ENCODE results near the gene PPP1R13B. TPM values are rescaled to one million over a fixed set of nuclear protein-coding genes. Genes with fewer than 3 reads are reported as not detected.

Gene PPP1R13B
- total and polyA plus RNA-seq, 7 donors: 4.7 to 17.9 (median 13.3) TPM

DNA sequence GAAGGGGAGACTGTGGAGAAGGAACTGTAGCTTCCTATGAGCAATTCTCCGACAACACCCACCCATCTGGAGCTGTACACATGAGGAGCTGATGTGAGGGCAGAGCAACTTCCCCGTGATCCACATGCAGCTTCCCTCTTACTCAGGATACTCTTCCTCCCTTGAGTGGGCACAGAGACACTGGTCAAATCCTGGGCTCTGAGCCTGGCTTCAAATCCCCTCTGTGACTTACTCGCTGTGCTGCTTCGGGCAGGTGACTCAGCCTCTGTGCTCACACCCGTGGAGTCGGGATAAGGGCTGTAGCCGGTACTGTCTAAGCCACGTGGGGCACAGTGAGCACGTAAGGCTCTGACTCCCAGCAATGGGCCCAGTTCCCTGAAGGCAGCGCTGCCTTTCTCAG lies 100.7 kb downstream of the PPP1R13B start:
- DNase-seq (no peak), ATAC-seq (peak in 1 of 4 donors; percentile 24)
- no peaks in the 10 kb centered on the region for H3K4me1 ChIP-seq
- no peak overlapping the region for H3K27ac ChIP-seq
- no peaks in the 10 kb centered on the region for H3K27me3 ChIP-seq (ENCODE audit: insufficient read depth in 3 of 3, low read length in 2 of 3)
- 85 to 92% (median 89%) methylated on average over 10 of the region's 10 CpGs for WGBS, 3 donors
- peaks cover 0 to 70% of the 10 kb centered on the region in 2 donors for H3K36me3 ChIP-seq (ENCODE audit: insufficient read depth in 1 of 2, low read depth in 1 of 2)
- no peak overlapping the region for H3K4me3 ChIP-seq
- TF ChIP-seq, protein P1, sequence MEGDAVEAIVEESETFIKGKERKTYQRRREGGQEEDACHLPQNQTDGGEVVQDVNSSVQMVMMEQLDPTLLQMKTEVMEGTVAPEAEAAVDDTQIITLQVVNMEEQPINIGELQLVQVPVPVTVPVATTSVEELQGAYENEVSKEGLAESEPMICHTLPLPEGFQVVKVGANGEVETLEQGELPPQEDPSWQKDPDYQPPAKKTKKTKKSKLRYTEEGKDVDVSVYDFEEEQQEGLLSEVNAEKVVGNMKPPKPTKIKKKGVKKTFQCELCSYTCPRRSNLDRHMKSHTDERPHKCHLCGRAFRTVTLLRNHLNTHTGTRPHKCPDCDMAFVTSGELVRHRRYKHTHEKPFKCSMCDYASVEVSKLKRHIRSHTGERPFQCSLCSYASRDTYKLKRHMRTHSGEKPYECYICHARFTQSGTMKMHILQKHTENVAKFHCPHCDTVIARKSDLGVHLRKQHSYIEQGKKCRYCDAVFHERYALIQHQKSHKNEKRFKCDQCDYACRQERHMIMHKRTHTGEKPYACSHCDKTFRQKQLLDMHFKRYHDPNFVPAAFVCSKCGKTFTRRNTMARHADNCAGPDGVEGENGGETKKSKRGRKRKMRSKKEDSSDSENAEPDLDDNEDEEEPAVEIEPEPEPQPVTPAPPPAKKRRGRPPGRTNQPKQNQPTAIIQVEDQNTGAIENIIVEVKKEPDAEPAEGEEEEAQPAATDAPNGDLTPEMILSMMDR (IDR thresholded peaks at IDR 0.05): no peak
- H3K9me3 ChIP-seq: no peaks in the 10 kb centered on the region
- intact Hi-C loops (cut with DNase I): no loop called here

DNA sequence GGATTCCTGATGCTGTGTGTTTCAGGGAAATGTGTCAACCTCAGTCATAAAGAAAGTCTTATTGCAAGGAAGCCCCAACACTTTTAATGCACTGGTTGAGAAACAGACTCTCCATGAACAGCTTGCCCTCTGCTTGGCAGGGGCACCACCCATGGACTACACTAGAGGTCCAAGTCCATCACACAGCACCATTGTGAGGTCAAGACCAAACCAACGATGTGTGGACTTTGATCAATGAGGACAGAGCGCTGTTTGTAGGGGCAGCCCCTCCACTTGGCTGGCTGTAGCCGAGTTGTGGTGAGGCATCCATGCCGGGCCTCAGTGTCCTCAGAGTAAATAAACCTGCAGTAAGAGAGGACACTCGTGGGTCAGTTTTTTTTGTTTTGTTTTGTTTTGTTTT lies 102.0 kb downstream of the PPP1R13B start:
- H3K36me3 ChIP-seq (ENCODE audit: insufficient read depth in 1 of 2, low read depth in 1 of 2): peaks cover 0 to 71% of the 10 kb centered on the region in 2 donors
- WGBS, 3 donors: 81 to 84% (median 82%) methylated on average over 5 of the region's 5 CpGs
- intact Hi-C loops (cut with DNase I): no loop called here
- no peaks in the 10 kb centered on the region for H3K27me3 ChIP-seq (ENCODE audit: insufficient read depth in 3 of 3, low read length in 2 of 3)
- TF ChIP-seq, protein P1 (IDR thresholded peaks at IDR 0.05): no peak
- no peaks in the 10 kb centered on the region for H3K9me3 ChIP-seq
- no peak overlapping the region for H3K4me3 ChIP-seq
- DNase-seq (no peak), ATAC-seq (no peak)
- H3K4me1 ChIP-seq: no peaks in the 10 kb centered on the region
- no peak overlapping the region for H3K27ac ChIP-seq

DNA sequence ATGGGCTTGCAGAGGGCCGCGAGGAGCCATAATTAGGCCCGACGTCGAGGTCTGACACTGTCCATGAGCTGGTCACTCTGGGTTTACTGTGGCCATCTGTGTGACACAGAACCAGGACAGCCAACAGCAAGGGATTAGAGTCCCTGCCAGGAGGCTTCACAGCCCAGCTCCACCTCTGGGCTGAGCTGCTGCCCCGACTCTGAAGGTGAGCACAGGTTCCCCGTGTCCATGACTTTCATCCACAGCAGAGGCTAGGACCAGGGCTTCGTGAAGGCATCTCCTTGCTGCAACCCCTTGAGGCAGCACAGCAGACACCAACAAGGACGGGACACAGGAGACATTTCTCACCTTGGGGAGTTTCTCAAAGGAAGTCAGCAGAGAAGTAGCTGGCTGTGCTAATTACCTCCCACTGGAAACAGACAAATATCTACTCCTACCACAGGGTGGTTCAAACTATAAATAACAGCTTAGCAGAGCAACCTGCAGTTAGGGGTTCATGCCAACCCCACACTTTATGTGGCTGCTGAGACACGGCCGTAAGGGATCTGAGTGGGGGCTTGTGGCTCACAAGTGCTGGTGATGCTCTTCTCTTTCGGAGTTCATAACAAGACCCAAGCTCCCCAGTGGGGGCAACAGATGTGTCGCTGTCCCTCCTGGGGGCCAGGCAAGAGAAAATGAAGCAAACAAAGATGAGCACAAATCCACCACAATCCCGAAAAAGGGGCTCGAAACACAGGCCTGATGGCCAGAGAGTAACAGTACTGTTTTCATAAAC lies 102.6 kb downstream of the PPP1R13B start:
- Histone ChIP-seq H3K9me3 (no peaks in the 10 kb centered on the region), H3K4me3 (no peak overlapping the region), H3K27ac (no peak overlapping the region), H3K36me3 (ENCODE audit: insufficient read depth in 1 of 2, low read depth in 1 of 2) (peaks cover 0 to 75% of the 10 kb centered on the region in 2 donors), H3K4me1 (no peaks in the 10 kb centered on the region), H3K27me3 (ENCODE audit: insufficient read depth in 3 of 3, low read length in 2 of 3) (no peaks in the 10 kb centered on the region)
- WGBS, 3 donors: 75 to 80% (median 79%) methylated on average over 15 of the region's 15 CpGs
- intact Hi-C loops (cut with DNase I): no loop called here
- TF ChIP-seq, protein P1 (IDR thresholded peaks at IDR 0.05): no peak
- ATAC-seq (peak in 1 of 4 donors; percentile 30), DNase-seq (no peak)

DNA sequence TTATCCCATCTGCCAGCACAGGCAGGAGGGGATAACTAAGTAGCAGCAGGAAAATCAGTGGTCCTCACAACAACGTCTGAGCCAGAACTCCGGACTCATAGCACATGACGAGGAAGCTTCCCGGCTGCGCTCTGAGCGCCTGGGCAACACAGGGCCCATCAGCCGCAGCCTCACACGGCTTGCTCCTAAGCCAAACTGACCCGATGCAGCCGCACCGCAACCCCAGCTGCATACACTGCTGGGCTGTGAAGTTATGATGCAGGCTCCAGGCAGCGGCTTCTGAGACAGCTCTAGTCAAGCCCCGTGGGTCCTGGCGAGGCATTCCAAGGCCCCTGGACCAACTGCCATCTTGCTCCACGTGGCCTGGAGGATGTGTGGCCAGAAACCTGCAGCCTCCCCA lies 103.7 kb downstream of the PPP1R13B start:
- Histone ChIP-seq H3K27me3 (ENCODE audit: insufficient read depth in 3 of 3, low read length in 2 of 3) (no peaks in the 10 kb centered on the region), H3K27ac (no peak overlapping the region), H3K4me3 (no peak overlapping the region), H3K36me3 (ENCODE audit: insufficient read depth in 1 of 2, low read depth in 1 of 2) (peaks cover 0 to 71% of the 10 kb centered on the region in 2 donors), H3K4me1 (no peaks in the 10 kb centered on the region), H3K9me3 (no peaks in the 10 kb centered on the region)
- TF ChIP-seq, protein P1 (IDR thresholded peaks at IDR 0.05): no peak
- intact Hi-C loops (cut with DNase I): no loop called here
- no peak for ATAC-seq
- no peak for DNase-seq
- WGBS, 3 donors: 85 to 87% (median 85%) methylated on average over 15 of the region's 15 CpGs
